GM11168 (cell line): ENCODE measurements around the gene ACAP3.

Source experiments
- in situ Hi-C: fragments of 300-500 bp; cut with MboI; formaldehyde crosslinking; loops from one replicate; pipeline ENCODE4 v1.12.0; 2022; ENCODE audit warnings: low sequenced_read_pairs; ENCODE audit not compliant: unreplicated experiment

ACAP3 gene

GRCh38 chr1:1274299-1274930 lies 33.3 kb downstream of the ACAP3 start:
- in situ Hi-C loops, result no loop called here

GRCh38 chr1:1273512-1274298 lies 34.0 kb downstream of the ACAP3 start, which contains the start of gene UBE2J2:
Gene UBE2J2, minus strand, starts transcription at chr1:1273854. Its CDS starts 5,862 bp downstream, at chr1:1267992.
- in situ Hi-C loops, result no loop called here

- in situ Hi-C loops, result no loop called here
Observed at GRCh38 chr1:1273209-1273511, 34.6 kb downstream of the ACAP3 start.

GRCh38 chr1:1272341-1273208 lies 35.2 kb downstream of the ACAP3 start:
- in situ Hi-C loops, result no loop called here

GRCh38 chr1:1270813-1271212 lies 36.9 kb downstream of the ACAP3 start:
- in situ Hi-C loops, result no loop called here

DNA sequence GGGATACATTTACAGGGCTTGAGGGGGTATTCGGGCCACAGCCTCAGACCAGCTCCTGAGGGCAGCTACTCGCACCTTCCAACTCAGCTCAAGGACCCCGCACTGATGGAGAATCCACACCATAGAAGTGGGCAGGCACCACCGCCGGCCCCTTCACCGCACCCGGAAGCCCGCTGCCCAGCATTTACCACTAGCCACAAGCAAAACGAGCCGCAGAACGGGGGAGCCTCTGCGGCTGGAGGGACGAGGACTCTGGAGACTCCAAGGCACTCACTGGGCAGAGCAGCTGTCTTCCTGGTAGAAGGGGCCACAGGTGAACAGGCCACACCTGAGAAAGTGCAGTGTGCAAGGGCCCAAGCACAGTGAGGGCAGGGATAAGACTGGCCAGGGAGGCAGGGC lies 39.4 kb downstream of the ACAP3 start:
- in situ Hi-C loops, result no loop called here

DNA sequence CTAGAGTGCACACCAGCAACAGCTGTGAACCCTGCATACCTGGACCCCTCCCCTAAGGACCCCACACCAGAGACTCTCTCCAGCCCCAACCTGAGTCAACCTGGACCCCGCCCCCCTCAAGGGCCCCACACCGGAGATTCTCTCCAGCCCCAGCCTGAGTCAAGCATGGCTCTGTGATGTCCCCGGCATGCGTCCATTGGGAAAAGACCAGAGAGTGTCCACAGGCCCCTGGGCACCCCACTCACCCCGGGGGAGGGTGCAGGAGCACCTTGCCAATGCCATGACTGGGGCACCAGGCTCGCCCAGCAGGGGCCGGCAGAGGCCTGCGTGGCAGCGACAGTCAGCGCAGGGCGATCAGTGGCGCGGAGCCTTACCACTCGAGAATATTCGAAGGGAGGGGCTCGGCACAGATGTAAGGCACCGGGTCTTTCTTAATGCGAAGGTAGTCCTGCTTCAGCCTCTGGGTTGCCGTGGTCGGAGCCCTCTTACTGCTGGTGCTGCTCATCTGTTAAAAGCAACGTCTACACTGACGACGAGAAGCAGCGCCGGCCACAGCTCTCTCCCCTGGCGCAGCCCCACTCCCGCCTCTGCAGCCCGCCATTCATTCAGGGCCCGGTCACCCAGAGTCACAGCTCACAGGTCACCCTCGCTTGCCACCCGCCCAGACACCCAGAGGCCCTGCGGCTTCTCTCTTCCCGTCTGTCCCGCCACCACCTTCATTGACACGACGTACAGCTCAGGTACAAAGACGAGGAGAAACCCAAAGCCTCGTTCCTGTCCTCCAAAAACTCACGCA lies 40.0 kb downstream of the ACAP3 start:
- in situ Hi-C loops, result no loop called here

DNA sequence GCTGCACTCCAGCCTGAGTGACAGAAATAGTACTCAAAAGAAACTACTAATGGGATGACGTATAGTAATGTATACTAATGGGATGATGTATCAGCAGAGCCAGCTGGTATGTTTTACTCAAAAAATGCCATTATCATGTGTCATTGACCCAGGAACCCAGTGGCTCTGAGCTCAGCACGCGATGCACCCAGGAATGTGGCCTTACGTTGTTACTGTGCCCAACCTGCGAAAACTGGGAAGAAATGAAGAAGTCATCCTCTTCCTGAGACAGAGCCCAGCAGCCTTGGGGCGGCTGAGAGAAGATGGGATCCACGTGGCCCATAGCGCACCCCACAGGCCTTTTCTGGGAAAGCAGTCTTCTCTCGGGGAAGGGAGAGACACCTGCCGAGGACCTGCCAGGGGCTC lies 42.9 kb downstream of the ACAP3 start:
- in situ Hi-C loops, result no loop called here

DNA sequence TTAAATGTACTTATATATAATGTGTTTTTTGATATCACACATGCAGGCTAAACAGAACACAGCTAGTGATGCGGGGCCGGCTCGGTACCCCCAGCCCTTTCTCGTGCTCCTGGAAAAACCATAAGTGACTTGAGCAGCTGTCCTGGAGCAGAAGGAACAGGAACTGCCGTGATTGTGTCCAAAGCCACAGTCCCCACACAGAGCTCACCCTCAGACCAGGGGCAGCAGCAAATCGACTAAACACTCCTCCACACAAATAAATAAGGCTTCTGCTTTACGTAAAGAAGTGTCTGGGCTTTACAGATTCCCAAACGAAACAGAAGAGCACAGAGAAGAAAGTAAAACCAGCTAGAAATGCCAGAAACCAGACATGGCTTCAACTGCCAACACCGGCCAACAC lies 43.7 kb downstream of the ACAP3 start:
- in situ Hi-C loops, result no loop called here

DNA sequence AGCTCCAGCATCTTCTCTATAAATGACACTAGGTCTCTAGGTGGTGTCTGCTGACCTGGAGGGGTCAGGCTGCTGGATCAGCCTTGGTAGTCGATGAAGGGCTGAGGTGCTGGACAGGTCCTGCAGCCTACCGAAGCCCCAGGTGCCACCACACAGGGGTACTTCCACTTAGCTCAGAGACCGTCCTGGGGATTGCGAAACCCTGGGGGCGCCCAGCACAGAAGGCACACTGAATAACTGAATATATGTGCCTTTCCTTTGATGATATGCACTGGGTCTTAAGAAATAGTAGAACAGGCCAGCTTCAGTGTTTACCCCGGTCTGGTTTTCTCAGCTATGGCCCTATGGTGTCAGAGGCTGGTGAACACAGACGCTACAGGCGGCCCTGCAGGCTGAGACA lies 45.0 kb downstream of the ACAP3 start:
- in situ Hi-C loops, result no loop called here

GRCh38 chr1:1262071-1262470 lies 45.7 kb downstream of the ACAP3 start:
- in situ Hi-C loops, result no loop called here

GRCh38 chr1:1260843-1261560 lies 46.7 kb downstream of the ACAP3 start:
- in situ Hi-C loops, result no loop called here

- in situ Hi-C loops, result loop anchor here (10.0 kb wide), 1 partner anchor 145 kb away; the partner anchor contains the start of gene C1orf159
Observed at GRCh38 chr1:1259951-1260600, 47.7 kb downstream of the ACAP3 start.

GRCh38 chr1:1259540-1259939 lies 48.2 kb downstream of the ACAP3 start:
- in situ Hi-C loops, result loop anchor here (10.0 kb wide), 1 partner anchor 145 kb away; the partner anchor contains the start of gene C1orf159

DNA sequence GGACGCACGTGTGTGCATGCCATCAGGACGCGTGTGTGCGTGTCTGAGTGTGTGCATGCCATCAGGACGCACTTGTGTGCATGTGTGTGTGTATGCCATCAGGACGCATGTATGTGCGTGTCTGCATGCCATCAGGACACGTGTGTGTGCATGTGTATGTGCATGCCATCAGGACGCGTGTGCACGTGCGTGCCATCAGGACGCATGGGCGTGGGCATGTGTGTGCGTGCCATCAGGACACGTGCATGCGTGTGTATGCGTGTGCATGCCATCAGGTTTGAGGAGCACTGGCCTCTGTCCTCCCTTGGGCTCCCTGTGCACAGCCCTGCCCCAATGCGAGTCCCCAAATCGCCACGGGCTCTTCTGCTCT lies 48.6 kb downstream of the ACAP3 start:
- in situ Hi-C loops, result loop anchor here (10.0 kb wide), 1 partner anchor 144 kb away; the partner anchor contains the start of gene C1orf159

GRCh38 chr1:1256956-1257871 lies 50.5 kb downstream of the ACAP3 start:
- in situ Hi-C loops, result loop anchor here (10.0 kb wide), 1 partner anchor 142 kb away; the partner anchor contains the start of gene C1orf159

DNA sequence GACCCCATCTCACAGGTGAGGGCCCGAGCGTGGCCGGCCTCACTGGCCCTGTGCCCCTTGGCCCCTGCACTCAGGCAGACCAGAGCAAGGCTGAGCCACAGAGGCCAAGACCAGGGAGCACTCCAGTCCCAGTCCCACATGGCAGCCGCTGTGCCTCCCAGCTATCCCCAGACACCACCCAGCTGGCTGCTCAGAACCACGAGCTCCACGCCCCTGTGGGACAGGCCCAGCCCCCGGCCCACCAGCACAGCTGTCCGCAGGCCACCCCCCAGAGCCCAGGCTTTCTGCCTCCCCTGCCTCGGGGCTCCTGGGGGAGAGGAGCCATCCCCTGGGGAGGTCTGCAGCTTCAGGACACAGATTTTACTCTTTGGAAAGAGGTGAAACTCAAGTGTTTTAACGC lies 52.1 kb downstream of the ACAP3 start:
- in situ Hi-C loops, result loop anchor here (10.0 kb wide), 1 partner anchor 141 kb away; the partner anchor contains the start of gene C1orf159

GRCh38 chr1:1255078-1255477 lies 52.7 kb downstream of the ACAP3 start:
- in situ Hi-C loops, result loop anchor here (10.0 kb wide), 1 partner anchor 140 kb away; the partner anchor contains the start of gene C1orf159
